Hair follicular keratinocyte (primary cell): Measurements from ENCODE around the gene NAP1L4. TPM values are rescaled to one million over a fixed set of nuclear protein-coding genes. Genes with fewer than 3 reads are reported as not detected.

Experiments used
- total RNA-seq: library from RNA; depleted of rRNA; stranded (reverse); fragments of >200 nt; gene quantifications from 2 replicates; pipeline ENCODE4 v1.2.3, GENCODE V29; 2015

NAP1L4 gene, protein sequence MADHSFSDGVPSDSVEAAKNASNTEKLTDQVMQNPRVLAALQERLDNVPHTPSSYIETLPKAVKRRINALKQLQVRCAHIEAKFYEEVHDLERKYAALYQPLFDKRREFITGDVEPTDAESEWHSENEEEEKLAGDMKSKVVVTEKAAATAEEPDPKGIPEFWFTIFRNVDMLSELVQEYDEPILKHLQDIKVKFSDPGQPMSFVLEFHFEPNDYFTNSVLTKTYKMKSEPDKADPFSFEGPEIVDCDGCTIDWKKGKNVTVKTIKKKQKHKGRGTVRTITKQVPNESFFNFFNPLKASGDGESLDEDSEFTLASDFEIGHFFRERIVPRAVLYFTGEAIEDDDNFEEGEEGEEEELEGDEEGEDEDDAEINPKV
- 103 and 105 TPM in 2 replicates for total RNA-seq

DNA sequence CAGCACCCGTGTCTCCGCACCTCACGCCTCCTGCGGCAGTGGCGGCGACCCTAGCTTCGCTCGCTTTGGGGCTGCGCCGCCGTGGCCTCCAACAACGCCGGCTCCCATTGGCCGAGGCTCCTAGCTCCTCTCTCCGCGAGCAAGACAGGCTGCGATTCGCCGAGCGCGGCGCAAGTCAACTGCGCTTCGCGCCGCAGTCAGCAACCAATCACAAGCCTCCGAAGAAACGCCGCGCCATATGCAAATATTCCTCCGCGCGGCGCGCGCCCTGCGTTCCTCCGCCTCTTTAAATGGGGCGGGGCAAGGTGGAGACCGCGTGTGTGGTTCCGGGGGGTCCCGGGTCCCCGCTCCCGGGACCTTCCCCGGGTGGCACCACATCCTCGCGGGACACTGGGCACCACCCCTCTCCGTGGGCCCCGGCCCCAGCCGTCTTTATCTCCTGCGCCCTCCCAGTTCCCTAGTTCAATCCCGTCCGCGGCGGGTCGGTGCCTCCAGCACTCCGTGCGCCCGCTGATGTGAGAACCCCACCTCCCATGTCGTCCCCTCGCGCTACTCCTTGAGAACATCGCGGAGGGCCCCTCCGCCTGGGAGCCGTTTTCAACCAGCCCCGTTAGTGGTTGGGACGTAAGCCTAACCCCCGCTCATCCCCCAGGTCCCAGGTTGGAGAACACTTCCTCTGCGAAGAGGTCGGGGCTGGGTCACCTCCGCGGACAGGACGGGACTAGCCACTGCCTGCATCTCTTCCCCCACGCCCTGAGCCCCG, at the start of gene NAP1L4:
NAP1L4 (minus strand) TSS at position 96 of the 763 bp plus-strand sequence. CDS start 13,109 bp downstream, outside the sequence.

DNA sequence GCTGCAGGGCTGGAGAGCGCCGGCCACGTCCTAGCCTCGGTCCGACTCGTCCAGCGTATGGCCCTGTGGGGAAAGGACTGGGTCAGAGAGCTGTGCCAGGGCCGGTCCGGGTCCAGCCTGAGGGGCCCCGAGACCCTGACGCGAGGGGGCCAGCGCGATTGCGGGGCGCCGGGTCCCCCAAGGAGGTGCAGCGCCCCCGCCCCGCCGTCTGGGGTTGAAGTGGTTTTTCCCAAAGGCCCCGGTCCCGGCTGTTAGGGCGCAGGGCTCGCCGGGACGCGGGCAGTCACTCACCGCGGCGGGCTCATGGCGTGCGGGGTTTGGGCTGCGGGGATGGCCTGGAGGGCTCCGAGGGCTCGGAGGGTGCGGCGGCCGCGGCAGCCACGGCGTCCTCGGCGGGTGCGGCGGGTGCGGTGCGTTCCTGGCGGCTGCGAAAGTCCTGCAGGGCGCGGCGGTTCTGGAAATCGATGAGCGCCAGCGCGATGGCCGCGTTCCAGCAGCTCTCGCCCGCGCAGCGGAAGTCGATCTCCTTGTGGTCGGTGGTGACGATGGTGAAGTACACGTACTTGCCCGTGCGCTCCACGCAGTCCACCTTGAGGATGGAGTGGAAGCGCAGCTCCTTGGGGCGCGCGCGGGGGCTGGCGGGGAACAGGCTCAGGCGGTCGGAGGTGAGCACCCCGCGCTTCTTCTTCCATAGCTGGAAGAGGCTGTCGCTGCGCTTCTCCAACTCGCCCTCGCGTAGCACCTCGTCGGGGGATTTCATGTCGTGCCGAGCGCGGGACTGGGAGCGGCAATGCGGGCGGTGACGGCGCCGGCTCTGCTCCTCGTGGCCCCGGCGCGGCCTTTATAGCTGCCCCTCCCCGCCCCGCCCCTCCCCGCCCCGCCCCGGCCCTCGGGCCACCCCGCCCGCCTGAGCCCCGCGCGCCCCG, 63.3 kb downstream of the NAP1L4 start, which contains the start of gene PHLDA2:
PHLDA2 (minus strand) TSS at position 816 of the 926 bp plus-strand sequence; CDS start at position 760, 56 bp downstream.

Other genes starting within 250 kb of the NAP1L4 start
- gene CDKN1C, start 106.6 kb downstream of the NAP1L4 start, total RNA-seq: 0.65 and 2.6 TPM in 2 replicates
- gene PHLDA2, start 62.9 kb downstream of the NAP1L4 start, total RNA-seq: 70.2 and 78.2 TPM in 2 replicates
- 78.4 and 78.5 TPM in 2 replicates for gene CARS1, start 65.1 kb upstream of the NAP1L4 start, total RNA-seq
- gene OSBPL5, start 173.0 kb upstream of the NAP1L4 start, total RNA-seq: 8.5 and 20.1 TPM in 2 replicates
- not detected in 2 replicates for gene MRGPRG, start 226.5 kb upstream of the NAP1L4 start, total RNA-seq
- gene MRGPRE, start 240.1 kb upstream of the NAP1L4 start, total RNA-seq: not detected in 2 replicates